ENCODE measurements around the gene CPN1.
A peak's percentile ranks its signal among the peaks of the same experiment; 100 is the strongest.

The CPN1 gene

DNA sequence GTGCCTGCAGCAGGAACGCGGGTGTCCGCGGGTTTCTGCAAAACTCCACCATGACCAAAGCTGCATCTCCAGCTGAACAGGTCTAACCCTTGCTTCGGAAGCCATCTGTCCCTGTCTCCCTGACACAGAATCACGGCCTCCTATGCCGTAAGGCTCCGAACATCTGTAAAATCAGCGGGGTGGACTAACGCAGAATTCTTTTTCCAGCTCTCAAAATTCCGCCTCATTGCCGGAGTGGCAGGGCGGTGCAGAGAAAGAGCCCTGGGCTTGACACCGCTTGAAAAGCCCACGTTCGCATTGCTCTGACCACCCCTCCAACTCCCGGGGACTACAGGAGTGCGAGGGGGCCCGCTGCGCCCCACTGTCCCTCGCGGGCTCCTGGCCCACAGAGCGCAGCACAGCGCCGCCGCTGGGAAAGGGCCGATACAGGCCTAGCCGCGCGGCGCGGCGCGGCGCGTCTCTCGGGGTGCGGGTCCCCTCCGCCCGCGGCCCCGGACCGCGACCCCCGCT lies 72.3 kb downstream of the CPN1 start:
- in situ Hi-C loops (cut with HindIII; ENCODE audit: low sequenced_read_pairs) = no loop called here
- peak overlapping the region; percentile 89 for H3K4me3 ChIP-seq (ENCODE audit: low read depth, low read length)
- TF ChIP-seq, protein P1, sequence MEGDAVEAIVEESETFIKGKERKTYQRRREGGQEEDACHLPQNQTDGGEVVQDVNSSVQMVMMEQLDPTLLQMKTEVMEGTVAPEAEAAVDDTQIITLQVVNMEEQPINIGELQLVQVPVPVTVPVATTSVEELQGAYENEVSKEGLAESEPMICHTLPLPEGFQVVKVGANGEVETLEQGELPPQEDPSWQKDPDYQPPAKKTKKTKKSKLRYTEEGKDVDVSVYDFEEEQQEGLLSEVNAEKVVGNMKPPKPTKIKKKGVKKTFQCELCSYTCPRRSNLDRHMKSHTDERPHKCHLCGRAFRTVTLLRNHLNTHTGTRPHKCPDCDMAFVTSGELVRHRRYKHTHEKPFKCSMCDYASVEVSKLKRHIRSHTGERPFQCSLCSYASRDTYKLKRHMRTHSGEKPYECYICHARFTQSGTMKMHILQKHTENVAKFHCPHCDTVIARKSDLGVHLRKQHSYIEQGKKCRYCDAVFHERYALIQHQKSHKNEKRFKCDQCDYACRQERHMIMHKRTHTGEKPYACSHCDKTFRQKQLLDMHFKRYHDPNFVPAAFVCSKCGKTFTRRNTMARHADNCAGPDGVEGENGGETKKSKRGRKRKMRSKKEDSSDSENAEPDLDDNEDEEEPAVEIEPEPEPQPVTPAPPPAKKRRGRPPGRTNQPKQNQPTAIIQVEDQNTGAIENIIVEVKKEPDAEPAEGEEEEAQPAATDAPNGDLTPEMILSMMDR (IDR thresholded peaks at IDR 0.05; ENCODE audit: low read depth, low read length) = peak; percentile 60
- peak; percentile 51 for DNase-seq (ENCODE audit: low read depth, low spot score)

DNA sequence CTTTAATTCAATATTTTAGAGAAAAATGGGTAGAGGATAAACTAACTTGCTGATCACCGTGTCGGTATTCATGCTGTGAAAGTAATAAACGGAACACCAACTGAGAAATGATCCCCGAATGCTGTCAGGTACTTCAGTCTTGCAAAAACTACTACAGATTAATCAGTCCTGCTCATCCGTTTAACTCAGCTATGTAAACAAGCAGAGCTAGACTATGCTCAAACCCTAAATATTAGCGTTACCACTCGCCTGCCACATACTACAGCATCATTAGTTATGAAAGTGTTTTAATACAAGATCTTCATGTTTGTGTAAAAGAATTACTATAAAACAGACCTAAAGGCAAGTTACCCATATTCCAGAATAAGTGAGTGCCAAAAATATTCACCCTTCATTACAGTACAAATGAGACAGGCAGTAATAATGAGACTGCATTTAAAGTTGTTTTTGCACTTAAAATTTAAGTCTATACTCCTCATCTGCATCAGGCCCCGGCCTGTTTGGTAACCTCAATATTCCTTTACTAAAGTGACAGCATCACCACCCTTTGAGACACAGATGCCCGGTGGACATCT lies 72.9 kb downstream of the CPN1 start:
- DNase-seq (ENCODE audit: low read depth, low spot score) = peak; percentile 34
- in situ Hi-C loops (cut with HindIII; ENCODE audit: low sequenced_read_pairs) = no loop called here
- peak overlapping the region; percentile 89 for H3K4me3 ChIP-seq (ENCODE audit: low read depth, low read length)
- TF ChIP-seq, protein P1 (IDR thresholded peaks at IDR 0.05; ENCODE audit: low read depth, low read length) = no peak

DNA sequence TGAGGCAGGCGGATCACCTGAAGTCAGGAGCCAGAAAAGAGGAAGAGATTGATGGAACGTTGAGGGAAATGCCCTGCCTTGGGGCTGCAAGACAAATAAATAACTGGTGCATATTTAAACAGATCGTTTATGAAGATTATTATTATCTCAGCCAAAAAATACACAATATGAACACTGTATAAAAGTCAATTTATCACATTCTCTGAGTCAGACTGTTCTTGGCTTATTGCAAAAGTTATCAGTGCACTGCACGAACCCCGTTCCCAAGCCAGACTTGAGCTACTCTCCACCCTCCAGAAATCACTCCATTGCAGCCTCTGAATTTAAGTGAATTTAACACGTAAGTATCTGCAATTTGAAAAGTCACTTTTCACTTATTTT lies 73.5 kb downstream of the CPN1 start:
- H3K4me3 ChIP-seq (ENCODE audit: low read depth, low read length) = peak overlapping the region; percentile 89
- TF ChIP-seq, protein P1 (IDR thresholded peaks at IDR 0.05; ENCODE audit: low read depth, low read length) = no peak
- DNase-seq (ENCODE audit: low read depth, low spot score) = peak; percentile 43
- in situ Hi-C loops (cut with HindIII; ENCODE audit: low sequenced_read_pairs) = no loop called here

DNA sequence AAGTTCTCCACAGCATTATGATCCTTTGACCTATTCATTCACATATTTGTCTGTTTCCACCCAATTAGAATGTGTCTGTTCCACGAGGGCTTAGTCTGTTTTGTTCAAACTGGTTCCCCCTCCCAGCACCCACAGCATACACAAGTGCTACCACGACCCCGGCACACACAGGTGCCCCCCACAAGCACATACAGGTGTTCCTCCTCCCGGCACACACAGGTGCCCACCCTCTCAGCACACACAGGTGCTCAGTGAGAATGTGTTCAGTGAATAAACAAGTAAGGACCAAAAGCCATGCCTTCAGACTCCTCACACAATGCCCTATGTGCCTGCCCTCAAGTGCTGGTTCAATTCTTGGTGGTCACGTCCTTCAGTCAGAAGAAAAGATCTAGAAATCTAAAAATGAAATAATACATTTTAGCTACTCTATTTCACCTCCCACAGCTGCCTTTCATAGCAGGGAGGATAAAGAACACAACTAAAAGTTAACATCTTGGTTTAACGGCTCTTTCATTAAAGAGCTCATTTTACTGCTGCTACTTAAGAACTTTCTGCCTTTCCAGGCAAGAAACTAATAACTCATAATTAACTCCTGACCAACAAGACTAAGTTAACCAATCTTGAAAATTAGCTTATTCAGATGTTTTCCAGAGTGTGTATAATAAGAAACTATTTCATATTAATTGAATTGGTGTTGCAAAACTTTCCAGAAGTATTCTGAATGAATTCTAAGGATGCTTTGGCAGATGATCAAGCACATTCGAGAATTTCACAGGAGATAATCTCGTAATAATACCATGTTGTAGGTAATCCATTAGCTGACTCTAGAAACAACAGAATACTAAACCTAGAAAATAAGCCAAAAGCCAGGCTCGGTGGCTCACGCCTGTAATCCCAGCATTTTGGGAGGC lies 74.2 kb downstream of the CPN1 start:
- no peak for DNase-seq (ENCODE audit: low read depth, low spot score)
- peak overlapping the region; percentile 89 for H3K4me3 ChIP-seq (ENCODE audit: low read depth, low read length)
- in situ Hi-C loops (cut with HindIII; ENCODE audit: low sequenced_read_pairs) = no loop called here
- TF ChIP-seq, protein P1 (IDR thresholded peaks at IDR 0.05; ENCODE audit: low read depth, low read length) = no peak

DNA sequence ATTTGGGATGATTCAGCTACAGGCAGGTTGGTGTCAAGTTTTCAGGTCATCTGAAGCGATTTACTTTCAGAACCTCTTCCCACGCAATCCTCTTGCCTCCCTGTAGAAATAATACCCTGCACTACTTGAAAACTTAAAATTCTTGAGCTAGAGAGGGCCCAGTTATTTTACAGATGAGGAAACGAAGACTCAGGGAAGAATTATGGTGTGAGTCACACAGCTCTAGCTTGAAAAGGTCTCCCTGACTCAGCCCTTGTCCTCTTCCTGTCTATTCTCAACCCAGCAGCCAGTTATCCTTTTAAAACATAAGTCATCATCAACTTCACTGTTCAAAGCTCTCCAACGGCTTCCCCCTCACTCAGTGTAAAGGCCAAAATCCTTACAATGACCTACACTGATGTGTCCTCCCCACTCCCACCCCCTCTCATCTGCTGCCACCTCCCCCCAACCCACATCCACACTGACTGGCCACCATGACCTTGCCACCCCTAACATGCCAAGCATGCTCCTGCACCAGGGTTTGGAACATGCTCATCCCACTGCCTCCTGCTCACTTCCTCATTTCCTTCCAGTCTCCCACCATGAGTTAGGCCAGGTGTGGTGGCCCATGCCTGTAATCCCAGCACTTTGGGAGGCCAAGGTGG lies 75.3 kb downstream of the CPN1 start:
- peak; percentile 94 for DNase-seq (ENCODE audit: low read depth, low spot score)
- H3K4me3 ChIP-seq (ENCODE audit: low read depth, low read length) = peak overlapping the region; percentile 31
- in situ Hi-C loops (cut with HindIII; ENCODE audit: low sequenced_read_pairs) = no loop called here
- TF ChIP-seq, protein P1 (IDR thresholded peaks at IDR 0.05; ENCODE audit: low read depth, low read length) = no peak

DNA sequence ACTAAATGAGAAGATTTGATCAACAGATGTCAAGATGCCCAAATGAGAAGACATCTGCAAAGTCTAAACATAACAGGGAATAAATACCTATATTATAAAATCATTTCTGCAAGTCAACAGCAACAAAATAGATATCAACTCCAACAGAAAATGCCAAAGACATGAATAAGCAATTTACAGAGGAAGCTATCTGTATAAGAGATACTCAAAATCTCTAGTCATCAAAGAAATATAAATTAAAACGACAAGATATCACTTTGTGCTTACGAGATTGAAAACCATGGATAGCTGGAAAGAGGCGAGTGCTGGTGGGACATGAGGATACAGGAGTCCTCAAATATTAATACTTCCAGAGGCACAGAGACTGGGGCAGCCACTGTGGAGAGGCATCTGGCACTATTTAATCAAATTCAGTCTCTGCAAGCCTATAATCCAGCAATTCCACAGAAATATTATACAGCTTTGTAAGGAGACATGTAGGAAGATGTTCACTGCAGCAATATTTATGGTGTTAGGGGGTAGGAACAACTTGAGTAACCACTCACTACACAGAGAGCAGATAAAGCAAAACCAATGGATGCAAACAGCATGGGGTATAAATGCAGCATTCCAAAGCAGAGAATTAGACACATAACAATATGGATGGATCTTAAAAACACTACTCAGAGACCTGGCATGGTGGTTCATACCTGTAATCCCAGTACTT lies 76.7 kb downstream of the CPN1 start:
- peak overlapping the region; percentile 31 for H3K4me3 ChIP-seq (ENCODE audit: low read depth, low read length)
- TF ChIP-seq, protein P1 (IDR thresholded peaks at IDR 0.05; ENCODE audit: low read depth, low read length) = no peak
- no peak for DNase-seq (ENCODE audit: low read depth, low spot score)
- in situ Hi-C loops (cut with HindIII; ENCODE audit: low sequenced_read_pairs) = no loop called here
